ENCODE results near the gene ASB4.

ASB4 gene

DNA sequence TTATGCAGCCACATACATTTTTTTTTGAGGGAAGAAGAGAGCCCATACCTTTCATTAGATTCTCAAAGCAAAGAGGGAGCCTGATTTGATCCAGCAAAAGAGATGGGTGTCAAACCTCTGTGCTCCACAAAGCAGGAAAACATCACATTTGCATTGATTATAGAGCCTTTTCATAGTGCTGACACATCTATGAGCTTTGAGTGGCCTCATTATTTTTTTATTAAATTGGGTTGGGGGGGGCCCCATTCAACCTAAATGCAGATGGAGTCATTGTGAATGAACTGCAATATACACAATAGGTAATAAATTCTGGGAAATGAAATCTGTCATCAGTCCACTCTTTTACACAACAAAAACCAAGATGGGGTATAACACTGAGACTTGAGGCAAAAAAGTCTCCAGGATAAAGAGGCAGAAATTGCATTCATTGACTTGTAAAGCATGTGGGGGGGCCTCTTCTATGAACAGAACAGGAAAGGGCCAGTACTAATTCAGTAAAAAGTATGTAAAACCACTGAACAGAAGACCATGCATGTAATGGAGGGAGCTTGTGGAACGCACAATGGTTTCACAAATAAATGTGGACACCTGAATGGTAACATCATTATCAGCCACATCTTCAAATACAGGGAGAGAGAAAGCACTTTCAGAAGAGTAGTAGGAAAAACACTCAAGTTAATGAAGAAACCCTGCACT lies 17.7 kb upstream of the ASB4 start:
- H3K79me2 ChIP-seq (ENCODE audit: control insufficient read depth, insufficient read depth, low read length, unreplicated experiment) = no peaks in the 10 kb centered on the region
- H3K4me1 ChIP-seq (ENCODE audit: control insufficient read depth, insufficient read depth, low read length, unreplicated experiment) = peaks cover 26% of the 10 kb centered on the region
- H3K27ac ChIP-seq (ENCODE audit: low read depth, low read length) = no peak overlapping the region
- H2AFZ ChIP-seq (ENCODE audit: low read length, unreplicated experiment) = no peak overlapping the region
- no peaks in the 10 kb centered on the region for H3K36me3 ChIP-seq (ENCODE audit: insufficient read depth, low read length)
- no peaks in the 10 kb centered on the region for H3K27me3 ChIP-seq (ENCODE audit: insufficient read depth, low read length)
- no peak overlapping the region for H3K4me3 ChIP-seq (ENCODE audit: low read depth, low read length)

GRCh38 chr7:95469187-95469586 lies 16.6 kb upstream of the ASB4 start:
- Histone ChIP-seq H3K4me3 (ENCODE audit: low read depth, low read length) (no peak overlapping the region), H3K27ac (ENCODE audit: low read depth, low read length) (no peak overlapping the region), H3K36me3 (ENCODE audit: insufficient read depth, low read length) (no peaks in the 10 kb centered on the region), H3K4me1 (ENCODE audit: control insufficient read depth, insufficient read depth, low read length, unreplicated experiment) (peaks cover 27% of the 10 kb centered on the region), H3K27me3 (ENCODE audit: insufficient read depth, low read length) (no peaks in the 10 kb centered on the region), H3K79me2 (ENCODE audit: control insufficient read depth, insufficient read depth, low read length, unreplicated experiment) (no peaks in the 10 kb centered on the region), H2AFZ (ENCODE audit: low read length, unreplicated experiment) (no peak overlapping the region)

DNA sequence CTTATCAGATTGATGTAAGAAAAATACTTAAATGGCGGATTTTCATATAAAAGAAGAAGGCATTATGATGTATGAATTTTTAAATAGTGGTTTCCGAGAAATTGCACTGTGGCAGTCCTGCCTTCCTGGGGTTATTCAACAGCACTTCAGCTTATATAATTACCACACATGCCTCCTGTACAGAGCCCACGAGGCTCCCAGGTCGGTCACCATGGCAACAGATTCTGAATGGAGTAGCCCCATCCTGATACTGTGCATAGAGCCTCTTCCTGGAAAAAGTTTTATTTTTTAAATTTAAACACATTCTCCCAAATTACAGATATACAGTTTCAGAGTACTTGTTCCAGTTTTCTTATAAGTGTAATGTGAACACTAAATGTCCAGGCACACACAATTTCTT lies 15.9 kb upstream of the ASB4 start:
- peaks cover 27% of the 10 kb centered on the region for H3K4me1 ChIP-seq (ENCODE audit: control insufficient read depth, insufficient read depth, low read length, unreplicated experiment)
- H3K27ac ChIP-seq (ENCODE audit: low read depth, low read length) = no peak overlapping the region
- no peak overlapping the region for H3K4me3 ChIP-seq (ENCODE audit: low read depth, low read length)
- no peaks in the 10 kb centered on the region for H3K79me2 ChIP-seq (ENCODE audit: control insufficient read depth, insufficient read depth, low read length, unreplicated experiment)
- no peaks in the 10 kb centered on the region for H3K36me3 ChIP-seq (ENCODE audit: insufficient read depth, low read length)
- no peaks in the 10 kb centered on the region for H3K27me3 ChIP-seq (ENCODE audit: insufficient read depth, low read length)
- peak overlapping the region; percentile 67 for H2AFZ ChIP-seq (ENCODE audit: low read length, unreplicated experiment)

GRCh38 chr7:95470452-95470851 lies 15.3 kb upstream of the ASB4 start:
- Histone ChIP-seq H3K27ac (ENCODE audit: low read depth, low read length) (no peak overlapping the region), H2AFZ (ENCODE audit: low read length, unreplicated experiment) (peak overlapping the region; percentile 67), H3K79me2 (ENCODE audit: control insufficient read depth, insufficient read depth, low read length, unreplicated experiment) (no peaks in the 10 kb centered on the region), H3K4me1 (ENCODE audit: control insufficient read depth, insufficient read depth, low read length, unreplicated experiment) (peaks cover 27% of the 10 kb centered on the region), H3K36me3 (ENCODE audit: insufficient read depth, low read length) (no peaks in the 10 kb centered on the region), H3K4me3 (ENCODE audit: low read depth, low read length) (peak overlapping the region; percentile 19; the same call in 1 of the 2 replicates), H3K27me3 (ENCODE audit: insufficient read depth, low read length) (no peaks in the 10 kb centered on the region)

DNA sequence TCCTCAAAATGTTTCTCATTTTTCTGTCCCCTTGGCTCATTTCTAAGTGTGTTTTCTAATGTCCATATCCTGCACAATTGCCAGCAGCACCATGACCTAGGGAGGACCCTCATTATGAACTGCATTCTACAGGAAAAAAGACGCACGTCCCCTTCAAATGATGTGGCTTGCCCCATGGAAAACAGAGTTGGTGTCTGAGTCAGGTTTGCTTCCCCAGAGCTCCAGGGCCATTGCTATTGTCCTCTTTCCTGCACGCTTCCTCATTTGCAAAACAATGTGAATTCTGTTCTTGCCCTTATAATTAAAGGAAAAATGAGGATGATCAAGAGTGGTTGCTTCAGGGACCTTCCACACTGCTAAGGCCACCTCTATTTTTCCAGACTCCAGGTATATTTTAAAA lies 14.7 kb upstream of the ASB4 start:
- peaks cover 27% of the 10 kb centered on the region for H3K4me1 ChIP-seq (ENCODE audit: control insufficient read depth, insufficient read depth, low read length, unreplicated experiment)
- H3K27me3 ChIP-seq (ENCODE audit: insufficient read depth, low read length) = no peaks in the 10 kb centered on the region
- no peak overlapping the region for H3K4me3 ChIP-seq (ENCODE audit: low read depth, low read length)
- no peaks in the 10 kb centered on the region for H3K79me2 ChIP-seq (ENCODE audit: control insufficient read depth, insufficient read depth, low read length, unreplicated experiment)
- no peak overlapping the region for H3K27ac ChIP-seq (ENCODE audit: low read depth, low read length)
- H3K36me3 ChIP-seq (ENCODE audit: insufficient read depth, low read length) = no peaks in the 10 kb centered on the region
- H2AFZ ChIP-seq (ENCODE audit: low read length, unreplicated experiment) = peak overlapping the region; percentile 67

GRCh38 chr7:95472581-95473161 lies 13.1 kb upstream of the ASB4 start:
- Histone ChIP-seq H3K4me1 (ENCODE audit: control insufficient read depth, insufficient read depth, low read length, unreplicated experiment) (peaks cover 27% of the 10 kb centered on the region), H2AFZ (ENCODE audit: low read length, unreplicated experiment) (peak overlapping the region; percentile 42), H3K79me2 (ENCODE audit: control insufficient read depth, insufficient read depth, low read length, unreplicated experiment) (no peaks in the 10 kb centered on the region), H3K36me3 (ENCODE audit: insufficient read depth, low read length) (no peaks in the 10 kb centered on the region), H3K27ac (ENCODE audit: low read depth, low read length) (no peak overlapping the region), H3K27me3 (ENCODE audit: insufficient read depth, low read length) (no peaks in the 10 kb centered on the region), H3K4me3 (ENCODE audit: low read depth, low read length) (no peak overlapping the region)

DNA sequence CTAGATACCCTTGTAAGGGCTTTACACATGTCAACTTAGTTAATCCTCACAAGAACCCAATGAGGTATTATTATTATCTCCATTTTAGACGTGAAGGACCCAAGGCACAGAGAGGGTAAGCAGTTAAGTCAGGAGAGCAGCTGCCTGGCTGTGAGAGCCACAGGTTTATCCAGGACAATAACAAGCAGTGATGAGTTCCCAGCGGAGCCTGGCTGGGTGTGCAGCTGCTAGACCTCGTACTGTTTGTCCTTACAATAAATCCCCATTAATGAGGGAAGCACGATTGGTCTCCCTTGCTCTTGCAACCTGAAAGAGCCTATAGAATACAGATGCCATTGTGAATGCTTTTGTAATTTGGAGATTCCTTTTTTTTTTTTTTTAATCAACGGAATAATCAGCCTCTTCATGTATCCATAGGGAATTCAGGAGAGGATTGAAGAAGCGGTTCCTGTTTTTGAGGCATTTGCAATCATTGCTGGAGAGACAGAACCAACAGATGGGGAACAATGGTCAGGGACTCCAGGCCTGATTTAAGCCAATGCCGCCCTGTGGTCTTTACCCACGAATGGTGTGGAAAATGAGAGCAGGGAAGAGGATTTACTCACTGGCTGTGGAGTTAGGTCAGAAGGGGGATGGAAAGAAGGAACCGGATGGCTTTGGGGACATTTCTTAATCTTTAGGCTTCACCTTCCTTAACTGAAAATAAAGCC lies 12.3 kb upstream of the ASB4 start:
- no peak overlapping the region for H3K4me3 ChIP-seq (ENCODE audit: low read depth, low read length)
- no peak overlapping the region for H3K27ac ChIP-seq (ENCODE audit: low read depth, low read length)
- no peaks in the 10 kb centered on the region for H3K36me3 ChIP-seq (ENCODE audit: insufficient read depth, low read length)
- no peaks in the 10 kb centered on the region for H3K27me3 ChIP-seq (ENCODE audit: insufficient read depth, low read length)
- peak overlapping the region; percentile 42 for H2AFZ ChIP-seq (ENCODE audit: low read length, unreplicated experiment)
- no peaks in the 10 kb centered on the region for H3K79me2 ChIP-seq (ENCODE audit: control insufficient read depth, insufficient read depth, low read length, unreplicated experiment)
- H3K4me1 ChIP-seq (ENCODE audit: control insufficient read depth, insufficient read depth, low read length, unreplicated experiment) = peaks cover 27% of the 10 kb centered on the region

GRCh38 chr7:95476072-95476847 lies 9.5 kb upstream of the ASB4 start:
- no peaks in the 10 kb centered on the region for H3K79me2 ChIP-seq (ENCODE audit: control insufficient read depth, insufficient read depth, low read length, unreplicated experiment)
- no peak overlapping the region for H3K4me3 ChIP-seq (ENCODE audit: low read depth, low read length)
- H3K27ac ChIP-seq (ENCODE audit: low read depth, low read length) = no peak overlapping the region
- H3K27me3 ChIP-seq (ENCODE audit: insufficient read depth, low read length) = no peaks in the 10 kb centered on the region
- peak overlapping the region; percentile 16 for H2AFZ ChIP-seq (ENCODE audit: low read length, unreplicated experiment)
- H3K4me1 ChIP-seq (ENCODE audit: control insufficient read depth, insufficient read depth, low read length, unreplicated experiment) = peaks cover 10% of the 10 kb centered on the region
- H3K36me3 ChIP-seq (ENCODE audit: insufficient read depth, low read length) = no peaks in the 10 kb centered on the region

- H3K36me3 ChIP-seq (ENCODE audit: insufficient read depth, low read length) = no peaks in the 10 kb centered on the region
- H3K4me1 ChIP-seq (ENCODE audit: control insufficient read depth, insufficient read depth, low read length, unreplicated experiment) = peaks cover 10% of the 10 kb centered on the region
- peak overlapping the region; percentile 16 for H2AFZ ChIP-seq (ENCODE audit: low read length, unreplicated experiment)
- H3K27me3 ChIP-seq (ENCODE audit: insufficient read depth, low read length) = no peaks in the 10 kb centered on the region
- no peak overlapping the region for H3K27ac ChIP-seq (ENCODE audit: low read depth, low read length)
- H3K79me2 ChIP-seq (ENCODE audit: control insufficient read depth, insufficient read depth, low read length, unreplicated experiment) = no peaks in the 10 kb centered on the region
- H3K4me3 ChIP-seq (ENCODE audit: low read depth, low read length) = no peak overlapping the region
Measured at GRCh38 chr7:95476904-95477594, 8.7 kb upstream of the ASB4 start.

Data from ACC112 (cell line).